GM19395 (cell line): ENCODE data around the gene CTNNA1.
A peak's percentile ranks its signal among the peaks of the same experiment; 100 is the strongest.
"Not testable (repeated sequence)": the region's sequence is repeated elsewhere in the genome, so short reads cannot be mapped to it uniquely, and the experiment has no call there.

Experiments
- ATAC-seq: cut with Tn5 transposase; IDR thresholded peaks from one replicate; pipeline ENCODE4 v1.9.1; 2021; ENCODE audit warnings: mild to moderate bottlenecking, moderate library complexity; ENCODE audit not compliant: unreplicated experiment

CTNNA1 gene

GRCh38 chr5:138722544-138723177 is 30.6 kb upstream of the CTNNA1 start:
- ATAC-seq: no peak

DNA sequence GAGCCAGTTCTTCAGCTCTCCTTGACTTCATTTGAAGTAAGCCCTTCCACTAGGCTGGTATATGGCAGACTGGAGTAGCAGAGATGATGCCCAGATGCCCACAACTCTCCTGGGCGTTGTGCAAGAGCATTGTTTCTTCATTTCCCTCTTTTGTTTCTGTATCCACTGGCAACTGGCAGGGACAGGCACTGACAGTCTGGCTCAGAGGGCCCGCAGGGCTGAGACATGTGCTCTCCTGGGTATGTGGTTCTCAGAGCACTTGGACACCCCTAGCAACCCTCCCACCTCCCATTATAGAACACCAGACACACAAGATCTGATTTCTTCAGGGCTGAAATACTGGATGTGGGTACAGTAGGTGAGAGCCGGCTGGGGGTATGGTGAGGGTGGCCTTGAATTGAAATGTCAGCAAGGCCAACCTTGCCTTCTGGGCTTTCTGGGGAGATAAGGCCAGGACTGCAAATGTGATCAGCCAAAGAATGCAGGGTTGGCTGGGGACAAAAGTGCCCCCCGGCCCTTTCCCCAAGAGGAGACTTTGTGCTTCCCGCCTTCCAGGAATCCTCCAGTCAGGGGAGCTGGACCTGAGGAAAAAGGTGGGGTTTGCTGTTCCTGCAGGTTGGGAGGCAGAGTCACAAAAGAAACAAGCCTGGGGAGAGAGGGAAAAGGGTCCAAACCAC is 28.6 kb upstream of the CTNNA1 start:
- ATAC-seq: no peak

DNA sequence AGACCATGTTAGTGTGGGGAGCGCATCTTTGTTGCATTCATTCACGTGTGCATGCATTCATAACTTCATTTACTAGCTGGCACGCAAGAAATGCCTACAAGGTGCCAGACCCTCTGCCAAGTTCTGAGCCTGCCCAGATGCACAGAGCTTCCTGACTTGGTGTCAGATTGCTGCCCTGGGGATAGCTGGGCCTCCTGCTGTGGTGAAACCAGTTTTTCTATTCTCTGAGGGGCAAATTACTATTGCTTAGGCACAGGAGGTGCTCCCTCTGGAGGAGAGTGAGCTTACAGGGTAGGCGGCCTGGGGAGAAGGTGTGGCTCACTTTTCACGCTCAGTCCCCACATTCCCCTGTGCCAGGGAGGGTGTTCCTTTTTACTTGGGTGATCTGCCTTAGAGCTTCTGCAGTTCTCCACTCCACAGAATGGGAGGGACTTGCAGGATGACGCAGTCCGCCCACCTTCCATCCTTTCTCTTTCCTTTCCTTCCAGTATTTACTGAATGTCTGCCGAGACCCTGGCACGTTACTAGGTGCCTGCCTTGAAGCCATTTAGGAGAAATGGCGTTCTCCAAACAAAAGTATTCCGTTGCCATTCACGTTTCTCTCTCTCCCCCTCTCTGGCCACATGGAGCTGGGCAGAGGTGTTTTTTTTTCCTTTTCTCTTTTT is 27.9 kb upstream of the CTNNA1 start:
- no peak for ATAC-seq

GRCh38 chr5:138725818-138726416 is 27.3 kb upstream of the CTNNA1 start:
- ATAC-seq: no peak

GRCh38 chr5:138726848-138727247 is 26.4 kb upstream of the CTNNA1 start:
- no peak for ATAC-seq

- not testable (repeated sequence) for ATAC-seq
Measured at GRCh38 chr5:138730496-138730895, 22.7 kb upstream of the CTNNA1 start.

- no peak for ATAC-seq
Measured at GRCh38 chr5:138732466-138732865, 20.8 kb upstream of the CTNNA1 start.

- ATAC-seq: no peak
Measured at GRCh38 chr5:138732933-138733332, 20.3 kb upstream of the CTNNA1 start.

- no peak for ATAC-seq
Measured at GRCh38 chr5:138733509-138733908, 19.7 kb upstream of the CTNNA1 start.

GRCh38 chr5:138736293-138736692 is 16.9 kb upstream of the CTNNA1 start:
- ATAC-seq: no peak

DNA sequence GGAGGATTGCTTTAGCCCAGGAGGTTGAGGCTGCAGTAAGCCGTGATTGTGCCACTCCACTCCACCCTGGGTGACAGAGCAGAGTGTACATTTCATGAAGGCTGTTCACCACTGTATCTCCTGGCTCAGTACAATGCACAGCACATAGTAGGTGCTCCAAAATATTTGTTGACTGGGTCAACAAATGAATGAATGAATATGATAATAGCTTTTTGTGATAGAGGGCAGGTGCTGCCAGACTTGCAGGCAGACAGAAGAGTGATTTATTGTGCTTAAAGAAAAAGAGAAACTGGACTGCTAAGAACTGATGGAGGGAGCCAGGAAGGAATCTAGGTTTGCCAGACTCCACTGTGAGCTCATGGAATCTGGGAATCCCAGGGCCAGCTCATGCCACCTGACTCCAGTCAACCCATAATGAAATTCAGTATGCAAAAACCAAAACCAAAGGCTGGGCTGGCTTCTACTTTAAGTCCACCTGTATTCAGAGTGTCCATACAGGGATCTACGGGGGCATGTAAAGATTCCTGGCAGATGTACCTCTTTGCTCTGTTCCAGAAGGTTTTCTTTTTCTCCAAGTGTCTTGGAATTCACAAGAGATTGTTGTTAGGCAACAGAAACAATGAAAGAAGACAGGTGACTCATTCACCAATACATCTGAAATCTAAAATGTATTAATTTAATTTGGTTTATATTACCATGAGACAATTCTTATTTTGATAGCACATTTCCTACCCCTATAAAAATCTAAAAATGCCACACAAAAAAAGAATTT is 15.5 kb upstream of the CTNNA1 start:
- no peak for ATAC-seq

GRCh38 chr5:138738399-138738798 is 14.8 kb upstream of the CTNNA1 start:
- no peak for ATAC-seq

DNA sequence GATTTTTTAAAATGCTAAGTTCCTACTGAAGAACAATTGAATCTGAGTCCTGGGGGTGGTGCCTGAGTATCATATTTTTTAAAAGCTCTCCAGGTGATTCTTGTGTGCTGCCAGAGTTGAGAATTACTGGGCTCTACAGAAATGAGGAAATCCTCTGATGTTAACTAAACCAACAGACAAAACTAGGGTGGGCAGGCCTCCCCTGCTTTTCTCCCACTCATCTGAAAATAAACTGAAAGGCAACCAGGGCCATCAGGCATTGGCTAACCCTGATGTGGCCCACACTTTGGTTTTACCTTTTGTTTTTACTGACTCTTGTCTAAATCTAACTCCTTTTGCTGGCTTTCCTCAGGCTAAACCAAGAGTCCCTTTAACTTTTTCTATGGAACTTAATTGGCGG is 13.3 kb upstream of the CTNNA1 start:
- no peak for ATAC-seq

DNA sequence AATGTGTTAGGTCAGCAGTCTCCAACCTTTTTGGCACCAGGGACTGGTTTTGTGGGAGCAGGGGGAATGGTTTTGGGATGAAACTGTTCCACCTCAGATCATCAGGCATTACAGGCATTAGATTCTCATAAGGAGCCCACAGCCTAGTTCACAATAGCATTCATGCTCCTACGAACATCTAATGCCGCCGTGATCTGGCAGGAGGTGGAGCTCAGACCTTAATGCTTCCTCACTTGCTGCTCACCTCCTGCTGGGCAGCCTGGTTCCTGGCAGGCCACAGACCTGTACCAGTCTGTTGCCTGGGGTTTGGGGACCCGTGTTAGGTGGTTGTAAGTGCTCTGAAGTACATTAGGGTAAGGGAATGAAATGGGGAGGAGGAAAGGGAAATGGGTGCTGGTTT is 9.7 kb upstream of the CTNNA1 start:
- no peak for ATAC-seq

GRCh38 chr5:138745268-138745667 is 8.0 kb upstream of the CTNNA1 start:
- no peak for ATAC-seq

GRCh38 chr5:138748630-138749081 is 4.6 kb upstream of the CTNNA1 start:
- no peak for ATAC-seq

DNA sequence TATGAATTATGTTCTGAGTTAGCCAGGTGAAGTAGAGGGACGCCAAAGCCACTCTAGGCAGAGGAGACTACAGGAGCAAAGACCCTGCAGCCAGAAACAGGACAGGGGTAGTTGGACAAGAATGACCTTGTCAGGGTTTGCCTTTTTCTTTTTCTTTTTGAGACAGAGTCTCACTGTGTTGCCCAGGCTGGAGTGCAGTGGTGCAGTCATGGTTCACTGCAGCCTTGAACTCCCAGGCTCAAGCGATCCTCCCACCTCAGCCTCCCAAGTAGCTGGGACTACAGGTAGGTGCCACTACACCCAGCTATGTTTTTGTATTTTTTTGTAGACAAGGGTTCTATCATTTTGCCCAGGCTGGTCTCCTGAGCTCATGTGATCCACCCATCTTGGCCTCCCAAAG is 1.9 kb upstream of the CTNNA1 start:
- not testable (repeated sequence) for ATAC-seq

DNA sequence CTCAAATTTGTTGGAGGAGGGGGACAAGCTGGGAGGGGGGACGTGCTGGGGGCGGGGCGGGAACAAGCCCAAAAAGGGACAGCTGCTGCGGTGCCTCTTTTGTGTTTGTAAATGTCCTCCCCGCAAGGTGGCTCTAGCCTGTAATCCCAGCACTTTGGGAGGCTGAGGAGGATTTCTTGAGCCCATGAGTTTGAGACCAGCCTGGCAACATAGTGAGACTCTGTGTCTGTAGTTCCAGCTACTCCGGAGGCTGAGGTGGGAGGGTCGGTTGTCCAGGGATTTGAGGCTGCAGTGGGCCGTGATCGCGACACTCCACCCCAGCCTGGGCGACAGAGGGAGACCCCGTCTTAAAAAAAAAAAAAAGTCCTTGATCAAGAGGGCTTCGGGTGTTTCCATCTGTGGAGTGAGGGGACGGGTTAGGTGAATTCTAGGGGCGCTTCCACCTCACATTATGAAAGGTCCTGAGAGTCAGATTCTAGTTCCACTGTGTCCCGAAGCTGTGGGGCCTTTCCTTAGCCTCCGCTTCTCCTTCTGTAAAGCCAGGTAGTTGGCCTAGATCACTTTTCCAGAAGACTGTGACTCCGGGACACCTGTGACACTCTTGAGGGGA is 779 bp upstream of the CTNNA1 start:
- no peak for ATAC-seq

DNA sequence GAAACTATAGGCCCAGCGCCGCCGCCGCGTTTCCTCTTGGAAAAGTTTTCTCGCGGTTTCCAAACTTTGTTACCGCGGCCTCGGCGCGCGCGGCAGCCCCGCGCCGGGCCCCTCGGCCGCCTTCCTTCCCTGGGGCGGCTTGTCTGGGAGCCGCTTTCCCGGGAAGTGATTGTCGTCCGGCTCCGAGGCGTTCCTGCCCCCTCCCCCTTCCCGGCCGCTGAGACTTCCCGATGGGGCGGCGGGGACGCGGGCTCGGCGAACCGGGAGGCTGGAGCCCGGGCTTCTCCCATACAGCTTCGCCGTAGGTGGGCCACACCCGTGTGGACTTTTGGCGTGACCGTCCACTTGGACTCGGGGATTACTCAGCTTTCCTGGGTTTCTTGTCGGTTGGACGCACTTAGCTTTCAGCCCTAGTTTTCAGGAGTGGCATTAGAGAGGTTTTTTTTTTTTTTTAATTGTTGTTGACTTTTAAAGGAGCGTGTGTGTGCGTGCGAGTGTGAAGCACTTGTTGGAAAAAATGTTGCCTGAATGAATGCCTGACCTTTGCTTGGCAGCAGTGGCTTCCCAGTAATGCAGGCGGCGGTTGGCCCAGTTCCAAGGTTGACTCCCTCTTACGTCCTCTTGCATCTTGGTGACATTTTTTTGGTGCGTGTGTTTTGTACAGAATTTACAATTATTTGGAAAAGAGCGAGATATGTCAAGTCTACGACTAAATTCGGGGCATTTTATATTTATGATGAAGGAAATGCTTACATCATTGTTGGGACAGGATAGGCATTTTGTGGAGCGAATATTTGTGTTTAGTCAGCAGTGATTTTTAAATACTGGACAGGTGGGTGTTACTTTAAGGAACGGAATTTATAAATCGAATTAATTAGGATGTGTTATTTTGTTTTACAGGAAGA is 821 bp downstream of the CTNNA1 start:
- peak; percentile 15 for ATAC-seq

DNA sequence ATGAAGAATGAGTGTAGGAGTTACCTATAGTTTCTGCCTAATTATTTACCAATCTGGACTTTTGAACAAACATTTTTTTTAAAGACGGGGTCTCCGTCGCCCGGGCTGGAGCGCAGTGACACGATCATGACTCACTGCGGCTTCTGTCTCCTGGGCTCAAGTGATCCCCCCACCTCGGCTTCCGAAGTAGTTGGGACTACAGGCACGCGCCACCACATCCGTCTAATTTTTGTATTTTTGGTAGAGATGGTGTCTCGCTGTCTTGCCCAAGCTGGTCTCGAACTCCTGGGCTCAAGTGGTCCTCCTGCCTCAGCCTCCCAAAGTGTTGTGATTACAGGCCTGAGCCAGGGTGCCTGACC is 1.5 kb downstream of the CTNNA1 start:
- no peak for ATAC-seq
